K562 (cell line): Measurements from ENCODE around the gene PALS1. TPM values are rescaled to one million over a fixed set of nuclear protein-coding genes. Genes with fewer than 3 reads are reported as not detected.

Experiments
- ATAC-seq: fragments of 200-7000 bp; cut with Tn5 transposase; 3 replicates; pipeline ENCODE4 v1.9.1; 2020; ENCODE audit warnings: moderate library complexity
- BruUV-seq: library from RNA; stranded (reverse); fragments of 400-500 nt; replicated peaks from 2 replicates; lab custom pipeline; 2021; lab: Mats Ljungman, UMichigan
- CTCF ChIA-PET: fragments of 300-600 bp; formaldehyde crosslinking; extraction: SDS; loops from one replicate; lab custom pipeline; 2021; ENCODE audit warnings: low intra/inter-chr PET ratio; lab: Yijun Ruan, JAX
- POLR2A ChIA-PET: fragments of 300-600, 350-650 bp; sonication (Branson Sonifier 250); formaldehyde crosslinking; extraction: SDS; loops from one replicate; lab custom pipeline; 2021; ENCODE audit warnings: antibody characterized with exemption, inconsistent platforms; lab: Yijun Ruan, JAX
- DNase-seq, 4 experiments: peaks; one replicate each; pipeline versions ENCODE4 v3.0.0 to v3.0.0-alpha.2; 2011 to 2018; ENCODE audit warnings: low spot score in 3 of 4, mixed read lengths in 3 of 4; ENCODE audit errors: extremely low read depth in 1 of 4
- FAIRE-seq: peaks from 2 replicates; lab custom pipeline; 2011; peaks lifted over from hg19 to GRCh38; lab: Jason Lieb, UNC
- H2AFZ ChIP-seq: 2 replicates; pipeline ENCODE4 v1.6.0; 2011; ENCODE audit warnings: low read depth, low read length, control low read depth, inconsistent platforms
- H3K27ac ChIP-seq: fragments of 200-600 bp; 3 replicates; pipeline ENCODE4 v1.8.0; 2011; ENCODE audit warnings: low read depth, mild to moderate bottlenecking, control low read depth, inconsistent platforms, low read length, moderate library complexity, mixed read lengths; ENCODE audit errors: extremely low read depth
- H3K27me3 ChIP-seq, 2 experiments: fragments of 300-600 bp in 1 of 2; 2 replicates in 1 of 2; 3 replicates in 1 of 2; pipeline versions ENCODE4 v1.6.0 to v1.8.0; 2011; ENCODE audit warnings: inconsistent platforms in 2 of 2, low read length in 2 of 2, mild to moderate bottlenecking in 1 of 2, mixed read lengths in 1 of 2, moderate library complexity in 1 of 2; ENCODE audit not compliant: control insufficient read depth in 2 of 2, insufficient read depth in 2 of 2
- H3K36me3 ChIP-seq: fragments of 300-600 bp; 3 replicates; pipeline ENCODE4 v1.8.0; 2011; ENCODE audit warnings: mild to moderate bottlenecking, low read length, inconsistent platforms; ENCODE audit not compliant: control insufficient read depth, insufficient read depth
- H3K4me1 ChIP-seq, 2 experiments: fragments of 200-600 bp in 1 of 2; replicated peaks in 1 of 2; 2 replicates in 1 of 2; 3 replicates in 1 of 2; pipeline versions ENCODE4 v1.5.1 to v1.8.0; 2011; ENCODE audit warnings: inconsistent platforms in 2 of 2, low read length in 2 of 2, mild to moderate bottlenecking in 1 of 2, mixed read lengths in 1 of 2, moderate library complexity in 1 of 2; ENCODE audit not compliant: control insufficient read depth in 2 of 2, insufficient read depth in 2 of 2
- H3K4me2 ChIP-seq: 2 replicates; pipeline ENCODE4 v1.6.1; 2011; ENCODE audit warnings: low read length, control low read depth, inconsistent platforms, mixed read lengths; ENCODE audit not compliant: insufficient read depth
- H3K4me3 ChIP-seq: fragments of 200-600 bp; sonication (generic), shearing (Covaris generic); 2 replicates; pipeline ENCODE4 v1.5.1; 2016; ENCODE audit warnings: control low read depth, inconsistent platforms
- H3K79me2 ChIP-seq: fragments of 200-600 bp; 3 replicates; pipeline ENCODE4 v1.8.0; 2011; ENCODE audit warnings: low read length, inconsistent platforms; ENCODE audit not compliant: control insufficient read depth, insufficient read depth
- H3K9ac ChIP-seq, 2 experiments: 2 replicates each; pipeline versions ENCODE4 v1.6.0 to v1.6.1; 2011; ENCODE audit warnings: low read depth in 2 of 2, low read length in 2 of 2, control low read depth in 1 of 2, inconsistent platforms in 1 of 2, mild to moderate bottlenecking in 1 of 2, mixed read lengths in 1 of 2; ENCODE audit not compliant: insufficient read depth in 1 of 2
- H3K9me1 ChIP-seq: one replicate; pipeline ENCODE4 v1.6.0; 2011; ENCODE audit warnings: inconsistent platforms, mild to moderate bottlenecking, low read length, moderate library complexity; ENCODE audit not compliant: control insufficient read depth, insufficient read depth
- H3K9me3 ChIP-seq: replicated peaks from 2 replicates; pipeline ENCODE4 v1.5.1; 2011; ENCODE audit warnings: low read depth, low read length, inconsistent platforms; ENCODE audit not compliant: control insufficient read depth, insufficient read depth
- H4K20me1 ChIP-seq: replicated peaks from 2 replicates; pipeline ENCODE4 v1.6.1; 2011; ENCODE audit warnings: low read length, inconsistent platforms, mixed read lengths; ENCODE audit not compliant: control insufficient read depth, insufficient read depth
- EGR1 ChIP-seq: fragments of 450-650 bp; conservative IDR thresholded peaks from 2 replicates; pipeline ENCODE4 v1.6.1; 2017; ENCODE audit warnings: mild to moderate bottlenecking
- L3MBTL2 ChIP-seq: fragments of 450-650 bp; IDR thresholded peaks from 2 replicates; pipeline ENCODE4 v1.6.1; 2016; ENCODE audit warnings: mild to moderate bottlenecking, moderate library complexity
- MAFK ChIP-seq: IDR thresholded peaks from 2 replicates; pipeline ENCODE4 v1.6.1; 2011; ENCODE audit warnings: low read length, improper control_type of control experiment
- MITF ChIP-seq: IDR thresholded peaks from 2 replicates; pipeline ENCODE4 v1.6.1; 2014; ENCODE audit warnings: antibody characterized with exemption
- NCOR1 ChIP-seq: fragments of 450-650 bp; IDR thresholded peaks from 2 replicates; pipeline ENCODE4 v1.6.1; 2016; ENCODE audit warnings: mild to moderate bottlenecking, moderate library complexity
- RBM39 ChIP-seq: fragments of 200-400 bp; formaldehyde crosslinking; optimal IDR thresholded peaks from 2 replicates; pipeline ENCODE3; 2018; ENCODE audit warnings: low read depth, low read length
- TFAM ChIP-seq: fragments of 250-450 bp; sonication (Bioruptor Pico); conservative IDR thresholded peaks from 2 replicates; pipeline ENCODE4 v1.5.0; 2021; ENCODE audit warnings: mild to moderate bottlenecking, moderate library complexity
- YBX1 ChIP-seq: fragments of 450-650 bp; IDR thresholded peaks from 2 replicates; pipeline ENCODE4 v1.7.1; 2016; ENCODE audit warnings: mild to moderate bottlenecking
- ZNF140 ChIP-seq: fragments of 250-450 bp; sonication (Bioruptor Pico); IDR thresholded peaks from 2 replicates; pipeline ENCODE4 v1.8.0; 2021; ENCODE audit warnings: moderate library complexity, mild to moderate bottlenecking, inconsistent platforms
- ZNF224 ChIP-seq: sonication (generic); formaldehyde crosslinking; IDR thresholded peaks from 2 replicates; pipeline ENCODE4 v1.8.0; 2022; ENCODE audit warnings: mild to moderate bottlenecking, missing genetic modification reagents
- ZNF592 ChIP-seq: fragments of 450-650 bp; IDR thresholded peaks from 2 replicates; pipeline ENCODE4 v1.6.1; 2017; ENCODE audit warnings: antibody characterized with exemption, mild to moderate bottlenecking
- WGBS: fragments of 100-300 bp; shearing (Covaris generic); methylation state at CpG from one replicate; pipeline ENCODE4 v1.1.6; 2016; ENCODE audit warnings: low coverage, mixed read lengths; ENCODE audit not compliant: insufficient coverage; ENCODE audit errors: missing lambda C conversion rate; 5-methylcytosine and 5-hydroxymethylcytosine counted together
- in situ Hi-C: fragments of 300-500 bp; cut with MboI; formaldehyde crosslinking; loops from 4 replicates; pipeline ENCODE4 v1.15.0; 2018; ENCODE audit warnings: inconsistent platforms, mixed read lengths
- intact Hi-C: fragments of 100-400 bp; cut with micrococcal nuclease; formaldehyde crosslinking; loops from 2 replicates; pipeline ENCODE4 v1.14.2; 2022
- polyA plus RNA-seq, 8 experiments: library from polyadenylated mRNA; depleted of rRNA in 4 of 8; stranded (reverse) in 5 of 8; unstranded in 3 of 8; fragments of >200 nt; fragmentation: Nextera tagmentation in 2 of 8; fragmentation: Illumina TruSeq in 1 of 8; extraction: Ambion mirVana in 2 of 8; extraction: Trizol in 1 of 8; gene quantifications; 2 replicates each; pipeline versions ENCODE4 v1.2.1 to v1.2.3, GENCODE V29; 2011 to 2014; ENCODE audit warnings: inconsistent platforms in 1 of 8, missing spikeins in 1 of 8
- total RNA-seq, 7 experiments: library from RNA; depleted of rRNA in 6 of 7; stranded (reverse); fragments of >200 nt in 6 of 7; fragmentation: Illumina TruSeq in 2 of 7; extraction: Trizol in 2 of 7; gene quantifications; 2 replicates each; pipeline versions ENCODE4 v1.2.1 to v1.2.3, GENCODE V29; 2011 to 2021; ENCODE audit warnings: low replicate concordance in 1 of 7

Gene PALS1
- total and polyA plus RNA-seq, 9 of the 15 experiments (the other 6 are each of a cell fraction or from before 2014, with no cell fraction given), result 4.1 to 9.9 (median 7.2) TPM

- no peaks in the 10 kb centered on the region for H3K36me3 ChIP-seq
- TF ChIP-seq EGR1 (no peak), L3MBTL2 (0 out of 2 replicates have a peak, but pooled peaks have one; percentile 27), RBM39 (no peak)
- FAIRE-seq, result no peak
- BruUV-seq, result no TSS peak
- H2AFZ ChIP-seq, result no peak overlapping the region
- POLR2A ChIA-PET, result no interaction called here
- DNase-seq, result no peak
- intact Hi-C loops (no loop called here), in situ Hi-C loops (no loop called here)
- H3K4me2 ChIP-seq, result no peak overlapping the region
- no peaks in the 10 kb centered on the region for H3K4me1 ChIP-seq
- no peaks in the 10 kb centered on the region for H3K9me1 ChIP-seq
- WGBS, result 0% methylated on average over 2 of the region's 2 CpGs
- H3K79me2 ChIP-seq, result no peaks in the 10 kb centered on the region
- no peaks in the 10 kb centered on the region for H3K9me3 ChIP-seq
- CTCF ChIA-PET, result no interaction called here
- no peak overlapping the region for H3K9ac ChIP-seq
- H3K27me3 ChIP-seq, result peaks cover 0 to 4% of the 10 kb centered on the region in 2 experiments; a peak in 1 of 5 replicates
- H4K20me1 ChIP-seq, result no peaks in the 10 kb centered on the region
- no peak for ATAC-seq
- no peak overlapping the region for H3K4me3 ChIP-seq
- H3K27ac ChIP-seq, result no peak overlapping the region
These were observed 46.0 kb upstream of the PALS1 start for GRCh38 chr14:67195279-67195678.

GRCh38 chr14:67199016-67199415 lies 42.2 kb upstream of the PALS1 start:
- DNase-seq, result no peak
- peaks cover 0 to 4% of the 10 kb centered on the region in 2 experiments; a peak in 1 of 5 replicates for H3K27me3 ChIP-seq
- H3K4me2 ChIP-seq, result no peak overlapping the region
- in situ Hi-C loops, result no loop called here
- no peaks in the 10 kb centered on the region for H3K9me1 ChIP-seq
- WGBS, result 2% methylated on average over 6 of the region's 6 CpGs
- no TSS peak for BruUV-seq
- CTCF ChIA-PET, result no interaction called here
- no peaks in the 10 kb centered on the region for H3K9me3 ChIP-seq
- POLR2A ChIA-PET, result no interaction called here
- no peaks in the 10 kb centered on the region for H3K36me3 ChIP-seq
- no peaks in the 10 kb centered on the region for H3K79me2 ChIP-seq
- H4K20me1 ChIP-seq, result no peaks in the 10 kb centered on the region
- H3K4me1 ChIP-seq, result no peaks in the 10 kb centered on the region
- H3K27ac ChIP-seq, result no peak overlapping the region
- ATAC-seq, result no peak
- H3K4me3 ChIP-seq, result no peak overlapping the region
- no peak overlapping the region for H2AFZ ChIP-seq
- intact Hi-C loops, result no loop called here
- FAIRE-seq, result no peak
- no peak overlapping the region for H3K9ac ChIP-seq
- TF ChIP-seq MAFK, result no peak
- no peak for TF ChIP-seq ZNF224 (CRISPR knock-in tag)
- no peak for TF ChIP-seq NCOR1
- TF ChIP-seq ZNF592, result no peak
- no peak for TF ChIP-seq ZNF140 (CRISPR knock-in tag)
- TF ChIP-seq MITF, result no peak
- TF ChIP-seq YBX1, result no peak
- no peak for TF ChIP-seq TFAM (CRISPR knock-in tag)
